Kidney capillary endothelial cell (primary cell): ENCODE results near the gene PLD5.
"Not testable (repeated sequence)": the region's sequence is repeated elsewhere in the genome, so short reads cannot be mapped to it uniquely, and the experiment has no call there.

Source experiments
- DNase-seq: peaks from one replicate; pipeline ENCODE4 v3.0.0-alpha.2; 2018; ENCODE audit warnings: low spot score

The PLD5 gene

DNA sequence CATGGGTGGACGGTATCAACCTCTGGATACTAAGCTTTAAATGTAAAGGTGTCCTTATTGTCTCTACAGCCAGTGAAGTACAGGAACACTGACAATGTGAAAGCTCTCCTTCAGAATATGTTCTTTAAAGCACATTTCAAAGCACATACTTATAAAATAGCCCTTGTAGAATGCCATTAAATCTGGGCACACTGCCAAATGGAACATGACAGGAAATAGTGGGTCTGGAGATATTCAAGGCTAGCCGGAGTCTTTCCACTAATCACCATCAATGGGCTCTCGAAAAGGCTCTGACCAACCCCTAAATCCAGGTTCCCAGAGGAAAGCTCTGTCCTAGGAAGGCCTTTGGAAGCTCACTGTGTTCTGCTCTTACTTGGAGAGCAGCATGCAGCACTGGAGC is 46.6 kb downstream of the PLD5 start:
- no peak for DNase-seq

DNA sequence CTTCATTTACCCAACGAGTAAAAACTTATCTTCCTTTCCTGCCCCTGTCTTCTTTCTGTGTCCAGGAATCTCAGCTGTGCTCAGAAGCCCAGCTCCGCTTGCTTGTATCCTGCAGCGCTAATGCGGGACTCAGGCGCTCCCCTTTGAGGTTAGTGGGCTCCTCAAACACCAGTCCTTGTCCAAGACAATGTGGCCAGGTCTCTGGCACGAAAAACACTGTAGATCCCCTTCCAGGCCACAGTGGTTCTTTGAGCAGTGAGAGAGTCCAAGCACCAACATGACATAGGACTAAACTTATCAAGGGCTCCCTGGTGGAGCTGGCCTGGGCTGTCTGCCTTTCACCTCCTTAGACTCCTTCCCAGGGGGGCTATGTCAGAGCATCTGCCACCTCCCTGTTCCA is 53.7 kb downstream of the PLD5 start:
- DNase-seq, result no peak

GRCh38 chr1:242468784-242469183 is 55.7 kb downstream of the PLD5 start:
- no peak for DNase-seq

- peak; percentile 7 for DNase-seq
These were observed 56.8 kb downstream of the PLD5 start for GRCh38 chr1:242467556-242468145.

DNA sequence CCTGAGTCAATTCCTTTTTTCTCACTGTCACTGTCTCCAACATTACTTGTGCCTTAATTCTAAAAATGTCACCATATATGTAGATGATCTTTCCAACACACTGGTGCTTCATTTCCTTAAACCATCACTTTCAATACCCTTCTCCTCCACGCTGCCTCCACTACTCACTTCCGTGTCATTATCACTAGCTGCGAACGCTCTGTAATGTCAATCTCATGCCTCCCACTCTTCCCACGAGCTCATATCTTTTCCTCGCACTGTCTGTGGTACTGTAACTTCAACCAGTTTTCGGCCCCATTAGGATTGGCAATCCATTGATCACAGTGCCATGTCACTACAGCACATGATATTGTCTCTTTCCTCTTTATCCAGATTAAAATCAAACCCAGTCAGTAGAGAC is 61.6 kb downstream of the PLD5 start:
- DNase-seq, result no peak

- not testable (repeated sequence) for DNase-seq
These were observed 64.8 kb downstream of the PLD5 start for GRCh38 chr1:242459740-242460139.

DNA sequence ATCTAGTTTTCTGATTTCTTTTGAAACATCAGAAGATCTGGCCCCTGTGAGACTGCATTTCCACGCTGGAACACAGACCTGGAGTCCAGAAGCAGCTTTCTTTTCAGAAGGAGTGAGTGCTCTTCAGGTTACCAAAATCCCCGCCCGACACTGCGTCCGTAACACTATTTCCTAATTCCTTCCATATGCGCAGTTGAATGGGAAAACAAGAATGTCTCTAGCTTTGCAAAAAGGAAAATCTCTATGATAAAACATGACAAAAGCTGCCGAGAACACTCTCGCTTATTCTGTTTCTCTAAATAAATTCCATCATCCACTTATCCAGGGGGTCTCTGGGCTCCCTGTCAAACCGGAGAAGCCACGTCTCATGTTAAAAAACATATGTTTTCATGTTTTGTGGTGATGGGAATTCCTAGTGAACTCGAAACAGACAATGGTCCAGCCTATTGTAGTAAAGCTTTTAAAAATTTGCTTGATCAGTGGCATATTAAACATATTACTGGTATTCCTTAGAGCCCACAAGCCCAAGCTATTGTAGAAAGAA is 67.7 kb downstream of the PLD5 start:
- DNase-seq, result no peak

DNA sequence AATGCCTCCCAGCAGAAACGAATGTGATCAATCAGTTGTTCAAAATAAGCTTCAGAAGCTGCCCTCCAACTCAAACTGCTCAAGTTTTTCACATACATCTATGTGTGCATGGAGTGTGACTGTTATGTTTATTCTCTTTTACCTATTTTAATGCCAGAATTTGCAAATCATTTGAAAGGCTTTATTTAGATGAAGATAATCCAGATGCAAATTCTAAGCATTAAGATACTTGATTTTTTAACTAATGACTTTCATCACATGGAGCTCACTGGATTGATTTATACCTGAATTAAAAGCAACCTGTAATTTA is 69.5 kb downstream of the PLD5 start:
- no peak for DNase-seq

DNA sequence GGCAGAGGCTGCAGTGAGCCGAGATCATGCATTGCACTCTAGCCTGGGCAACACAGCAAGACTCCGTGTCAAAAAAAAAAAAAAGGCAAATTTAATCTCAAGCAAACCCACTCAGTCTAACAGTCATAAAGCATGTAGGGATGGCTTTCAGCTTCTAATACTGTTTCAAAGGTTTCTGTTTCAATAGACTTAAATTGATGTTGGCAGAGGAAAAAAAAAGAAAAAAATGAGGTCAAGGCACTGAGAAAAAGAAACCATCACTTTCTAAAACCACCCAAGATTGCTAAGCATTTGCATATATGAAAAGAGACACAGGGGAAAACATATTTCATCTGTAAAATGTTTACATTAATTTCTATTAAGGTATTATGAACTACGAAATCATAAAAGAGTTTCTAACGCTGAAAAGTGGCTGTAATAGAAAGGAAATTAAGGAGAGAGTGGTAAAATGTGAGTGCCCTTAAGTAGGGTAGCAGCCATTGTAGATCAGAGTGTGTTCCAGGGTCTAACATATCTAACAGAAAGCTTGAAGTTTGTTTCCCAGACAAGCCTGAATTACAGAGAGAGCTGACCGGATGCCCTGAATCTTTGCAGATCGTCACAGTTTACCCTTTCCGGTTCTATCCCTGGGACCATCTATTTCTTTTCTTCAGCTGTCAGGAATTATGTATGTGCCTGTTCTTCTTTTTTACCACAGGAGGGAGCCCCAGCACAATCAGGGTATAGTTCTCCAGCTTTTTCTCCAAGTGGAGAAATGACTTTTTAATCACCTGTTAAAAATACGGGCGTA is 70.0 kb downstream of the PLD5 start:
- DNase-seq, result peak; percentile 33

DNA sequence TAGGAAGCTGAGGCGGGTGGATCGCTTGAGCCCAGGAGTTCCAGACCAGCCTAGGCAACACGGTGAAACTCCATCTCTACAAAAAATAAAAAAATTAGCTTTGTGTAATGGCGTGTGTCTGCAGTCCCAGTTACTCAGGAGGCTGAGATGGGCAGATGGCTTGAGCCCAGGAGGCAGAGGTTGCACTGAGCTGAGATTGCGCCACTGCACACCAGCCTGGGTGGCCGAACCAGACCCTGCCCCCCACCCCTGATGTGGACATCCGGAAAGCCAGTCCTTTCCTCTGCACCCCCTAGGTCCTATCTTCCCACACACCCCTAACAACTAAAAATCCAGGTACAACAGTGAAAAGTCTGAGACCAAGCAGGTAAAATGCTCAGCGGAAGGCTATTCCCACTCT is 71.9 kb downstream of the PLD5 start:
- no peak for DNase-seq

GRCh38 chr1:242449661-242450060 is 74.8 kb downstream of the PLD5 start:
- no peak for DNase-seq

- DNase-seq, result no peak
These were observed 75.4 kb downstream of the PLD5 start for GRCh38 chr1:242448910-242449645.

DNA sequence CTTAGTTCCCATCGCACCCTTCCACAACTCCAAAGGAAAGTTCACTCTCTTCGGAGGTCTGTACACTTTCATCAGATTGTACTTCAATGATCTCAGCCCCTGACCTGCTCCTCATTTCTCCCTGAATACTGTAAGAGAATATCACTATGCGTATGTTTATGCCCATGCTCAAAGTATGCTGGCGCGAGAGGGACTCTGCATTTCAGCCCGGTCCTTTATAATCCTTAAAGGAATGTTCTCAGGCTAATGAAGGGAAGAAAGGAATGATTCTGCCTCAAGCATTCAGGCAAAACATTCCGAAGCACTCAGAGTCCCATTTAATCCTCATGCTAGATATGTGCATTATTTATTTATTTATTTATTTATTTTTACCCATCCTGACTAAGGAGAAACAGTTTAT is 76.8 kb downstream of the PLD5 start:
- DNase-seq, result no peak

GRCh38 chr1:242440757-242441156 is 83.7 kb downstream of the PLD5 start:
- no peak for DNase-seq

DNA sequence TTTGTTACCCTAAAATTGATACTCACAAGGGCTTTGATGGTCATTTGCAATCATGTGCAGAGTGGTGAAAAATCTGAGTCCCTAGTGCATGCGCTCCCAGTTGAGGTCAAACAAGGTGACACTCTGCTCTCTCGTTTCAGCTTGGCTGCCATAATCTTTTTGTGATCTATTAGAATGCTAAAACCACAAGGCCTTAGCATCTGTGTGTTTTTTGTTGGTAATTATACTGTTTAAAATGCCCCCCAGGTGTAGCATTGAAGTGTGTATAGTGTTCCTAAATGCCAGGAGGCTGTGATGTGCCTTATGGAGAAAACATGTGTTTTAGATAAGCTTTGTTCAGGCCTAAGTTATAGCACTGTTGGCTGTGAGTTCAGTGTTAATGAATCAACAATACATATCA is 89.3 kb downstream of the PLD5 start:
- no peak for DNase-seq

DNA sequence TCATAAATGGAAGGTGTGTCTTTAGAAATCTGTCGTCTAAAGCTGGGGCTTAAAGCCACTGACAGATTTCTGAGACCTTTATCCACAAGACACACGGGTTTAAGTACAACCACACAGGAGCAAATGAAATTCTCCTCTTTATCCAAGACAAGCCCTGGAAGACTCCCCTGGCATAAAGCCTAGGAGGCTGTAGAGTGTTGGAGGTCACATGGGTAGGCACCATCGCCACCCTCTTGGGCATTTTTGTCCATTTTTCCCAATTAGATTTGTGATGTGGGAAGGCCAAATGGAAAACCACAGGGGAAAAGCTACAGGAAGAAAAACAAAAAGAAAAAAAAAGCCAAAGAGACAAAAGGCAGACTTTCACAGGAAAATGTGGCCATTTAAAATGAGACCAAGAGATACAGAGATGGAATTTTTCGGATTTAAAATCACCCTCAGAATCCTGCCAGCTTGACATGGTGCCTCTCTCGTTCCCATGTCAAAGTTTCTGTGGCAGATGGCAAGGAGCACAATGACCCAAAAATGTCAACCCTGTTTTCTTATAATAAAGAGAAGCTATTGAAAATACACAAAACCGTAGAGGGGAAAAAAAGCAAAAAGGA is 91.9 kb downstream of the PLD5 start:
- DNase-seq, result no peak

DNA sequence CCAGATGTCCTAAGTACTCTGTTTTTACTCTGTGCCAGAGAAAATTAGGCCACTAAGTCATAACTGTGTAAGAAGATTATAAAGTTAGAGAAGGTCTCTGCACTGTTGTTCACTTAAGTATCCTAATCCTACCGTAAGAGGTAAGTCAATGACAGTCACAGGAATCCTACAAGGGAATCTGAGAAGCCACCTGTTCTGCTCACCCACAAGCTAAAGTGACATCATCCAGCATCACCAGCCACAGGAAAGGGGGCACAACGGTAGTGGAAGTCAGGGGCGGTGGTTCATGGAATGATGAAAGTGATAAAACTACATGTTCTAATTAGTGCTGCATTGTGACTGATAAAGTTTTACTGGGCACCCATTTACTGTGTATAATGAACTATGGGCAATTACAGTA is 92.7 kb downstream of the PLD5 start:
- no peak for DNase-seq

DNA sequence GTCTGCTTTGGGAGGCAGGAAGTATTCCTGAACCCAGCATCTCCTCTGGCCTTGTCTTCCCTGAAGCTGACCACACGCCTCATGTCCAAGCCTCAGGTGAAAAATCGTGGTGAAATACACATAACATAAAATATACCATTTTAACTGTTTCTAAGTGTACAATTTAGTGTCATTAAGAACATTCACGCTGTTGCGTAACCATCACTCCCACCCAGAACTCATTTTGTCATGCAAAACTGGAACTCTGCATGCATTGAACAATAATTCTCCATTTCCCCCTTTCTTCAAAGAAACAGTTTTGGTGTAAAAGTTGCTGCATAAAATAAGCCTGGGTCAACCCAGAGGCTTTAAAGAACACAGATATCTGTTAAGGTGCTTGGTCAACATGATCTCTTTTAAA is 93.5 kb downstream of the PLD5 start:
- DNase-seq, result no peak

- DNase-seq, result no peak
These were observed 95.9 kb downstream of the PLD5 start for GRCh38 chr1:242428399-242429190.

DNA sequence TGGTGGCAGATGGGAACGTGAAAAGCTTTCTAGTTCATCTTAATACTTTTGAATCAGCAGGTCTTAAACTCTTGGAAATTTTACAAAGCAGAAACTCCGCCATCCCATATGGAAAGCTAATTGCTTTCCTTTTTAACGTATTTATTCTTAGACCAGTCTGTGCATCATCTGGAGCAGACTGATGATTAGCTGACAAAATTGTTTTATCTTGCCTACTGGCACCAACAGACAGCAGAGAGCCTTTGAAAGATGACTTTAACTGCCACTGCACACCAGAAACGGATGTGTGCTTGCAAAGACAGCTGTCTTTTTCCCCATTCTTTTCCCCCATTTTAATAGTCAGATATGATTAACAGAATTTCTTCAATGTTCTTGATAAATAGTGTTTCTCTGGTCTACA is 97.0 kb downstream of the PLD5 start:
- no peak for DNase-seq

DNA sequence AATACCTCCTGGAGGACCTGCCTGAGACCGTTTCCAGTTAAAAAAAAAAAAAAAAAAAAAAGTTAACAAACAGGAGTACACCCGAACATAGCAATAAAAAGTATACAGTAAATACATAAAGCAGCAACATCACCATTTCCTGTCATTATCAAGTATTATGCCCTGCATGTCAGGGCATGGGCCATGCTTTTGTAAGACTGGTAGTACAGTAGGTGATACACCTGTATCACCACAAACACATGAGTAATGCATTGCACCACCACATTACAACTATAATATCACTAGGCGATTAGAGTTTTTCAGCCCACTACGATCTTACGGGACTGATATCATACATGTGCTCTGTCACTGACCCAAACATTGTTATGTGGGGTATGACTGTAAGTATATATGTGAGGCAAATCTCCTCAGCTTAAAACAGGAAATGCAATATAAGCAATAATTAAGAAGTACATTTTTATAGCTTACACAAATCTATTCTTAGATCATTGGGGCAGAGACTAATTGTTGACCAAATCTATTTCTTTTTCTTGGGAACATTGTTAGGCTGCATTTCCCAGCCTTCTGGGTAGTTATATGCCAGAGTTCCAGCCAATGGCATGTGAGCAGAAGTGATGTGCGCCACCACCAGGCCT is 98.1 kb downstream of the PLD5 start:
- DNase-seq, result no peak
